ENCODE results near the gene C16orf74.

Gene C16orf74

DNA sequence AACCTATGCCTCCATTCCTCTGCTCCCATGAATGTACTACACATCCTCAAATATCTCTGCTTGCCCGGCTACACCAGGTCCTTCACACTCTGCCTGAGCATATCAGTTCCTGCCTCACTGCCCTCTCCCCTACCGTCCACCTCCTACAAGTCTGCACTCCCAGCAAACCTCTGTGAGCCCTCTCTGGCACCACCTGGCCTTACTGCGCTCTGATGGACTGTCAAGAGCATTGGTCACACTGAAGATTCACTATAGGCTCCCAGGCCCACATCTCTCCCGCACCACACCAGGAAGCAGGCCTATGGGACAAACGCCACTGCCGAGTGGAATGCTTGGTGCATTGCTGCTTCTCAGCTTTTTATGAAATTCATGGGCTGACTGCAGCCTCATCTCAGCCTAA is 71.0 kb downstream of the C16orf74 start:
- no peak overlapping the region for H3K4me2 ChIP-seq (ENCODE audit: low read length)

DNA sequence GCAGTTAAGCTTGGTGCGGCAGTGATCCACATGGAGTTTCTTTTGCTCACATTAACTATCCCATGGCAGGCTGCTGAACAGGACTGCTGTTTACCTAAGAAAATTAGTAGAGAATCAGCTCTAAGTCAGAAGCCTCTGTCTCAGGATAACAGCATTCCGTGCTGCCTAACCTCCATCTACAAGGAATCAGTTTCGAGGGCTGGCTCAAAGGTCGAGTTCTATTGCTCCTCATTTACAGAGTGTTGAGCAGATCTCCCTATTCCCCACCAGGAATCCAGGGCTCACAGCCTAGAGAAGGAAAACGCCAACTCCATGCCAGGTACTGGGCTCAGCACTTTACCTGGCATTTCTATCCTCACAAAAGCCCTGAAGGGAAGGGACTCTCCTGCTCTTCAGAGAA is 72.1 kb downstream of the C16orf74 start:
- no peaks in the 10 kb centered on the region for H3K9me2 ChIP-seq (replicated peaks; ENCODE audit: control insufficient read depth, low read length)
- H3F3A ChIP-seq (ENCODE audit: control insufficient read depth, insufficient read depth) = peaks cover 7% of the 10 kb centered on the region; the same call in 1 of the 2 replicates
- TF ChIP-seq, protein P1, sequence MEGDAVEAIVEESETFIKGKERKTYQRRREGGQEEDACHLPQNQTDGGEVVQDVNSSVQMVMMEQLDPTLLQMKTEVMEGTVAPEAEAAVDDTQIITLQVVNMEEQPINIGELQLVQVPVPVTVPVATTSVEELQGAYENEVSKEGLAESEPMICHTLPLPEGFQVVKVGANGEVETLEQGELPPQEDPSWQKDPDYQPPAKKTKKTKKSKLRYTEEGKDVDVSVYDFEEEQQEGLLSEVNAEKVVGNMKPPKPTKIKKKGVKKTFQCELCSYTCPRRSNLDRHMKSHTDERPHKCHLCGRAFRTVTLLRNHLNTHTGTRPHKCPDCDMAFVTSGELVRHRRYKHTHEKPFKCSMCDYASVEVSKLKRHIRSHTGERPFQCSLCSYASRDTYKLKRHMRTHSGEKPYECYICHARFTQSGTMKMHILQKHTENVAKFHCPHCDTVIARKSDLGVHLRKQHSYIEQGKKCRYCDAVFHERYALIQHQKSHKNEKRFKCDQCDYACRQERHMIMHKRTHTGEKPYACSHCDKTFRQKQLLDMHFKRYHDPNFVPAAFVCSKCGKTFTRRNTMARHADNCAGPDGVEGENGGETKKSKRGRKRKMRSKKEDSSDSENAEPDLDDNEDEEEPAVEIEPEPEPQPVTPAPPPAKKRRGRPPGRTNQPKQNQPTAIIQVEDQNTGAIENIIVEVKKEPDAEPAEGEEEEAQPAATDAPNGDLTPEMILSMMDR (IDR thresholded peaks at IDR 0.05; ENCODE audit: low read depth, low read length, poor library complexity, severe bottlenecking) = no peak
- no peak for TF ChIP-seq EZH2phosphoT487 (IDR thresholded peaks at IDR 0.05; ENCODE audit: borderline replicate concordance, low read length)
- H3K27ac ChIP-seq (ENCODE audit: low read depth, low read length) = no peak overlapping the region
- H3K4me2 ChIP-seq (ENCODE audit: low read length) = no peak overlapping the region
- peaks cover 93% of the 10 kb centered on the region for H3K36me3 ChIP-seq (ENCODE audit: control insufficient read depth, low read length)
- H3K4me1 ChIP-seq (ENCODE audit: control insufficient read depth, low read length) = no peaks in the 10 kb centered on the region
- no peaks in the 10 kb centered on the region for H3K9me3 ChIP-seq (ENCODE audit: control insufficient read depth, insufficient read depth, low read length)
- H4K20me1 ChIP-seq (ENCODE audit: control insufficient read depth, insufficient read depth, low read depth, low read length) = peaks cover 14% of the 10 kb centered on the region
- no peak overlapping the region for H3K4me3 ChIP-seq (ENCODE audit: low read length)
- H3K27me3 ChIP-seq (ENCODE audit: control insufficient read depth, low read length) = no peaks in the 10 kb centered on the region
- H3K79me2 ChIP-seq (ENCODE audit: control insufficient read depth, low read length) = peaks cover 30% of the 10 kb centered on the region

More for the DNA sequence above, 71.0 kb downstream of the C16orf74 start:
- Histone ChIP-seq H3K9me3 (ENCODE audit: control insufficient read depth, insufficient read depth, low read length) (no peaks in the 10 kb centered on the region), H3K9me2 (replicated peaks; ENCODE audit: control insufficient read depth, low read length) (no peaks in the 10 kb centered on the region), H3K27me3 (ENCODE audit: control insufficient read depth, low read length) (no peaks in the 10 kb centered on the region), H3K27ac (ENCODE audit: low read depth, low read length) (no peak overlapping the region), H3K4me1 (ENCODE audit: control insufficient read depth, low read length) (peaks cover 8% of the 10 kb centered on the region), H3K4me3 (ENCODE audit: low read length) (no peak overlapping the region), H3K79me2 (ENCODE audit: control insufficient read depth, low read length) (peaks cover 40% of the 10 kb centered on the region), H4K20me1 (ENCODE audit: control insufficient read depth, insufficient read depth, low read depth, low read length) (peaks cover 18% of the 10 kb centered on the region), H3K36me3 (ENCODE audit: control insufficient read depth, low read length) (peaks cover 93% of the 10 kb centered on the region), H3F3A (ENCODE audit: control insufficient read depth, insufficient read depth) (peaks cover 11% of the 10 kb centered on the region; the same call in 1 of the 2 replicates)
- TF ChIP-seq, protein P1 (IDR thresholded peaks at IDR 0.05; ENCODE audit: low read depth, low read length, poor library complexity, severe bottlenecking) = no peak
- no peak for TF ChIP-seq EZH2phosphoT487 (IDR thresholded peaks at IDR 0.05; ENCODE audit: borderline replicate concordance, low read length)

DNA sequence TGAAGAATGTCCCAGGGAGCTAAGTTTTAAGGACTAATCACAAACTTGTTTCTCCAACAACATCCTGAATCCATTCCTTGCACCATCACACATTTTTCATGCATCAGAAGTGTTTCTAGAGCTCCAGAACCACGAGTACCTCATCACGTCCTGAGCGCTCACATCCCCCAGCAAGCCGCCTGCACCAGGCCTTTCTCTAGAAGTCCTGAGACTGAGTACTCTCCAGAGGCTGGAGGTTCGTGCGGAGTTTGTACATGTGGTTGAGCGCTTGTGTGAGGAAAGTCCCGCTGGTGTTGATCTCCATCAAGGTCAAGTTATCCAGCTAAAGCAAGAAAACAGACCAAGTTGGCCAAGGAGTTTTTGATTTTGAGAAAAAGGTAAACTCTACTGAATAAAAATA is 72.9 kb downstream of the C16orf74 start:
- Histone ChIP-seq H3K4me2 (ENCODE audit: low read length) (no peak overlapping the region), H3K4me3 (ENCODE audit: low read length) (no peak overlapping the region), H3K27me3 (ENCODE audit: control insufficient read depth, low read length) (no peaks in the 10 kb centered on the region), H3K27ac (ENCODE audit: low read depth, low read length) (no peak overlapping the region), H3F3A (ENCODE audit: control insufficient read depth, insufficient read depth) (peaks cover 7% of the 10 kb centered on the region; the same call in 1 of the 2 replicates), H3K36me3 (ENCODE audit: control insufficient read depth, low read length) (peaks cover 92% of the 10 kb centered on the region), H3K79me2 (ENCODE audit: control insufficient read depth, low read length) (peaks cover 21% of the 10 kb centered on the region), H3K9me2 (replicated peaks; ENCODE audit: control insufficient read depth, low read length) (no peaks in the 10 kb centered on the region), H3K4me1 (ENCODE audit: control insufficient read depth, low read length) (no peaks in the 10 kb centered on the region), H4K20me1 (ENCODE audit: control insufficient read depth, insufficient read depth, low read depth, low read length) (peaks cover 10% of the 10 kb centered on the region; the same call in 1 of the 2 replicates), H3K9me3 (ENCODE audit: control insufficient read depth, insufficient read depth, low read length) (no peaks in the 10 kb centered on the region)
- TF ChIP-seq, protein P1 (IDR thresholded peaks at IDR 0.05; ENCODE audit: low read depth, low read length, poor library complexity, severe bottlenecking) = no peak
- no peak for TF ChIP-seq EZH2phosphoT487 (IDR thresholded peaks at IDR 0.05; ENCODE audit: borderline replicate concordance, low read length)
